Astrocyte of the spinal cord (primary cell): Measurements from ENCODE around the gene ASAP2.

Experiments used
- DNase-seq: peaks from one replicate; pipeline ENCODE4 v3.0.0; 2011; ENCODE audit warnings: low read depth, low spot score
- H3K4me3 ChIP-seq: 2 replicates; pipeline ENCODE4 v1.5.1; 2011; ENCODE audit warnings: low read depth, mild to moderate bottlenecking, low read length, moderate library complexity
- in situ Hi-C: cut with HindIII; loops from 2 replicates; pipeline ENCODE4 v1.10.0; 2017; ENCODE audit warnings: low sequenced_read_pairs
- TF ChIP-seq, protein P1 (sequence below): IDR thresholded peaks from 2 replicates; pipeline ENCODE4 v1.5.1; 2012; ENCODE audit warnings: low read depth, mild to moderate bottlenecking, low read length, inconsistent platforms

Gene ASAP2

GRCh38 chr2:9205963-9206948 lies at the start of gene ASAP2:
TSS of gene ASAP2 (plus strand) at chr2:9206812. CDS start at chr2:9207105, 293 bp downstream.
- in situ Hi-C loops, result no loop called here
- TF ChIP-seq, protein P1, sequence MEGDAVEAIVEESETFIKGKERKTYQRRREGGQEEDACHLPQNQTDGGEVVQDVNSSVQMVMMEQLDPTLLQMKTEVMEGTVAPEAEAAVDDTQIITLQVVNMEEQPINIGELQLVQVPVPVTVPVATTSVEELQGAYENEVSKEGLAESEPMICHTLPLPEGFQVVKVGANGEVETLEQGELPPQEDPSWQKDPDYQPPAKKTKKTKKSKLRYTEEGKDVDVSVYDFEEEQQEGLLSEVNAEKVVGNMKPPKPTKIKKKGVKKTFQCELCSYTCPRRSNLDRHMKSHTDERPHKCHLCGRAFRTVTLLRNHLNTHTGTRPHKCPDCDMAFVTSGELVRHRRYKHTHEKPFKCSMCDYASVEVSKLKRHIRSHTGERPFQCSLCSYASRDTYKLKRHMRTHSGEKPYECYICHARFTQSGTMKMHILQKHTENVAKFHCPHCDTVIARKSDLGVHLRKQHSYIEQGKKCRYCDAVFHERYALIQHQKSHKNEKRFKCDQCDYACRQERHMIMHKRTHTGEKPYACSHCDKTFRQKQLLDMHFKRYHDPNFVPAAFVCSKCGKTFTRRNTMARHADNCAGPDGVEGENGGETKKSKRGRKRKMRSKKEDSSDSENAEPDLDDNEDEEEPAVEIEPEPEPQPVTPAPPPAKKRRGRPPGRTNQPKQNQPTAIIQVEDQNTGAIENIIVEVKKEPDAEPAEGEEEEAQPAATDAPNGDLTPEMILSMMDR, result peak; percentile 74
- peak; percentile 59 for DNase-seq
- peak within 1 kb of the TSS; percentile 74 for H3K4me3 ChIP-seq

- in situ Hi-C loops, result no loop called here
- no peak overlapping the region for H3K4me3 ChIP-seq
- DNase-seq, result no peak
- TF ChIP-seq, protein P1, result no peak
Observed at GRCh38 chr2:9158786-9159779, 47.5 kb upstream of the ASAP2 start.

DNA sequence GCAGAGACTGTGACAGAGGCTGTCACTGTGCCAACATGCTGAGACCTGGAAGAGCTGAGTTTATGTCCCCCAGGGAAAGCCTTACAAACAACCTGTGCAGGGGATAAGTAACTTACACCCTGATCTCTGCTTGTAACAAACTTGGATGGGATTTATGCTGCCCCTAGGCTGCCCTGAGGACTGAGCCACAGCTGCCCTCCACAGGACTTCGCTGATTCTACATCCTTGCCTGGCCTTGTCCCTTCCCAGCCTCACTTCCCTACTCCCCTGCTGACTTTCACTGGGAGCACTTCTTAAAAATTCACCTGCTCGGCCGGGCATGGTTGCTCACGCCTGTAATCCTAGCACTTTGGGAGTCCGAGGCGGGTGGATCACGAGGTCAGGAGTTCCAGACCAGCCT lies 45.9 kb upstream of the ASAP2 start:
- in situ Hi-C loops, result no loop called here
- H3K4me3 ChIP-seq, result no peak overlapping the region
- TF ChIP-seq, protein P1, result no peak

GRCh38 chr2:9162841-9163240 lies 43.8 kb upstream of the ASAP2 start:
- H3K4me3 ChIP-seq, result no peak overlapping the region
- in situ Hi-C loops, result no loop called here
- DNase-seq, result no peak
- TF ChIP-seq, protein P1, result no peak

More for the DNA sequence above, 45.9 kb upstream of the ASAP2 start:
- no peak for DNase-seq

- DNase-seq, result peak; percentile 63
- in situ Hi-C loops, result no loop called here
- H3K4me3 ChIP-seq, result no peak overlapping the region
- TF ChIP-seq, protein P1, result no peak
Observed at GRCh38 chr2:9163306-9164111, 43.1 kb upstream of the ASAP2 start.
